Measurements from ENCODE around the gene TESK1. TPM values are rescaled to one million over a fixed set of nuclear protein-coding genes. Genes with fewer than 3 reads are reported as not detected.

The TESK1 gene
- polyA plus RNA-seq, 1 donor = 51.2 TPM

DNA sequence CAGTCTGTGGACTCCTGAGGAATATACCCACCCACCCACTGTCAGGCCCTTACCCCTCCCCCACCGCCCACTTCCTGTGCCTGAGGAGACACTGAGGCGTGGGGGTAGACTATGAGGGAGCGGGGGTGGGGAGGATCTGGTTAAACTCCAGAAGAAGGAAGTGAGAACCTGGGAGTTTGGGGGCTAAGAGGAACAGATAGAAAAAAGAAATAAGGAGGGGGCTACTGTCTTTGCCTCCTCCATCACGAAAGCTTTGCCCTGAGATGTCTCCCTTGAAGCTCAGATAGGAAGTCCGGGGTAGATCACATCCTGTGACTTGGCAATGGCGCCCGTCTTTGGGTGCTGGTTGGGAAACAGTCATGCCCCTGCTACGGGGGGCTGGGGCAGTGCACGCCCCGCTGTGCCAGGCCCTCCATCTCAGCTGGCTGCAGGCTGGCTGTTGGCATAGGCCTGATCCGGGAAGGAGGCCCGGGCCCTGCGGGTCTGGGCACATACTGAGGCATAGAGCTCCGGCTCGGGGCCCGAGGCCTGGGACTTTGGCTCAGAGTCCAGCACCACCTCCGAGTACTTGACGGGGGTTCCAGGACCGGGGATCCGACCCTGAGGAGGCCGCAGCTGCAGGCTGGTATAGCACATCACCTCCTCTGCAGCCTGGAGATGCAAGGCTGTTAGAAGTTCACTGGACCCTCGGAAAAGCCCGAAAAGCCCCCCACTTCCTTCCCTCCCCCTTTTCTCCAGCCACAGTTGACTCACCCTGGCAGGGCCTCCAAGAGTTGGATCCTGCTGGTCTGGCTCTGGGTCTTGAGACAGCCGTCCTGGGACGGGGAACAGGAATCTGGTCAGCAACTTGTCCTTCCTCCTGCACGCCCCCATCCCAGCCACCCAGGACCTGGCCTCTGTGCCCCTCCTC, 44.6 kb downstream of the TESK1 start:
- DNase-seq = no peak

DNA sequence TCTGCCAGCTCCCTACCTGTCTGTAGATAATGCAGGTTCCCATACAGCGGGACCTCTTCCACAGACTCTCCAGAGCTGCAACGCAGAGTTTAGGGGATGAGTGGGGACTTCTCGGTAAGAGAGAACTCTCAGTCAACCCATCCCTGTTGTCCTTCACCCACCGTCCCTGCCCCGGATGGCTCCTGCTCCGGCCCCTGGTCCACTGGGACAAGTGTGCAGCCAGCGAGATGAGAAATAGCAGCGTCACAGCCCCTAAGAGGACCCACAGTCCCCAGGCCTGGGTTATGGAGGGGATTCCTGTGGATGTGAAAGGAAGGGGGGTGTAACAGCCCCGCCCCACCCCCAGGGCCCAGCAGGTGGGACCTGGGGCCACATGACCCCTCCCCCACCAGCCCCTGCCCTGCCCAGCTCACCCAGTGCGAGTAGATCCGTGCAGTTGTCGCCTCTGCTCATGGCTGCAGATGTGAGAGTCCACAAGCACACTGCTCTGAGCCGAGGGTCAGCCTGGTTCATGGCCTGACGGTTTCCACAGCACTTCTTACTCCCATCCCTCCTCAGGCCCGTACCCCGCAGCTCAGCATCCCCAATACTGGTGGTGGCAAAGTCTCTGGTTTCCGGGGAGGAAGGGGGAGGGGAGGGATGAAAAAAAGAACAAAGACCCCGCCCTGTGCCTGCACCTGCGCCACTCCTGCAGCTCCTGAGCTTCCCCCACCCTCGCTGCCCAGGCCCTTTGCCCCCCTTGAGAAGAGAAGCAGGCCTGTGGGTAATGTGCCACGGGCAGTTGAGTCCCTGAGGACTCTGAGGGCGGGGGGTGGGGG, 45.5 kb downstream of the TESK1 start, which contains the start of gene SIT1:
Gene SIT1 (minus strand): TSS at position 591 of the 818 bp plus-strand sequence. CDS start 78 bp downstream, at position 513.
- no peak for DNase-seq

DNA sequence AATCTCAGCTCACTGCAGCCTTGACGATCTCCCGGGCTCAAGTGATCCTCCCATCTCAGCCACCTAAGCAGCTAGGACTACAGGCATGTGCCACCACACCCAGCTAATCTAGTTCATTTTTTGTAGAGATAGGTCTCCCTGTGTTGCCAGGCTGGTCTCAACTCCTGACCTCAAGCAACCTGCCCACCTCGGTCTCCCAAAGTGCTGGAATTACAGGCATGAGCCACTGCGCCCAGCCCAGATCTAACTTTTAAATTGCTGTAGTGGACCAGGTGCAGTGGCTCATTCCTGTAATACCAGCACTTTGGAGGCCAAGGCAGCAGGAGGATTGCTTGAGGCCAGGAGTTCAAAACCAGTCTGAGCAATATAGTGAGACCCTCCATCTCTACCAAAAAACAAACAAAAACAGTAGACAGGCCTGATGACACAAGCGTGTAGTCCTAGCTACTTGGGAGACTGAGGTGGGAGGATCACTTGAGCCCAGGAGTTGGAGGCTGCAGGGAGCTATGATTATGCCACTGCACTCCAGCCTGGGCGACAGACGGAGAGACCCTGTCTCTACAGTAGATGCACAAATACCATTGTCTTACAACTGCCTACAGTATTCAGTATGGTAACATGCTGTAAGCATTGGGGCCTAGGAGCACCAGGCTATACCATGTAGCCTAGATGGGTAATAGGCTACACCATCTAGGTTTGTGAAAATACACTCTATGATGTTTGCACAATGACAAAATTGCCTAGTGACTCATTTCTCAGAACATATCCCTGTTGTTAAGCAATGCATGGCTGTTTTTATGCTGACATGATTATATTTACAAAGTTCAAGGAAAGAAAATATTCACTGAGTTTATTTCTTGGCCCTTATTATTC, 47.1 kb downstream of the TESK1 start:
- DNase-seq = no peak

DNA sequence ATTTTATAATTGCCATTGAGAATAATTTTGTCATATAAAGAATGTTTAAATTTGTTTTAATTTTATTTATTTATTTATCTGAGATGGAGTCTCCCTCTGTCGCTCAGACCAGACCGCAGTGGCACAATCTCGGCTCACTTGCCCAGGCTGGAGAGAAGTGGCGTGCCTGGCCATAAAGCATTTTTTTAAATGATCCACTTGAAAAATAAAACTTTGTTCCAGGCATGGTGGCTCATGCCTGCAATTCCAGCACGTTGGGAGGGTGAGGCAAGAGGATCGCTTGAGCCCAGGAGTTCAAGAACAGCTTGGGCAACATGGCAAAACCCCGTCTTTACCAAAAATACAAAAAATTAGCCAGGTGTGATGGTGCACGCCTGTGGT, 47.8 kb downstream of the TESK1 start:
- DNase-seq = no peak

GRCh38 chr9:35653611-35654010, 48.5 kb downstream of the TESK1 start:
- no peak for DNase-seq

DNA sequence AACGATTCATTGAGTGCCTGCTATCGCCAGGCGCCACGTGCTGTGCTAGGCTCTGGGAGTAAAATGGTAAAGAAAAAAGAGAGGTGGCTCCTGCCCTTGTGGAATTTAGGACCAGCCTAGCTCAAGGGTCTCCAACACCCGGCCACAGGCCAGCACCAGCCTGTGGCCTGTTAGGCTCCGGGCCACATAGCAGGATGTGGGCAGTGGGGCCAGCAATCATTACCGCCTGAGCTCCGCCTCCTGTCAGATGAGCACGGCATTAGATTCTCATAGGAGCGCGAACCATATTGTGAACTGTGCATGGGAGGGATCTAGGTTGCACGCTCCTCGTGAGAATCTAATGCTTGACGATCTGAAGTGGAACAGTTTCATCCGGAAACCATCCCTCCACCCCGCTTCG, 51.3 kb downstream of the TESK1 start:
- no peak for DNase-seq

- DNase-seq = no peak
Measured at GRCh38 chr9:35656831-35657545, 51.9 kb downstream of the TESK1 start.

- DNase-seq = peak; percentile 98
Measured at GRCh38 chr9:35657546-35658136, 52.6 kb downstream of the TESK1 start, which contains the start of gene RMRP. TSS of gene RMRP (minus strand) at chr9:35658019.

DNA sequence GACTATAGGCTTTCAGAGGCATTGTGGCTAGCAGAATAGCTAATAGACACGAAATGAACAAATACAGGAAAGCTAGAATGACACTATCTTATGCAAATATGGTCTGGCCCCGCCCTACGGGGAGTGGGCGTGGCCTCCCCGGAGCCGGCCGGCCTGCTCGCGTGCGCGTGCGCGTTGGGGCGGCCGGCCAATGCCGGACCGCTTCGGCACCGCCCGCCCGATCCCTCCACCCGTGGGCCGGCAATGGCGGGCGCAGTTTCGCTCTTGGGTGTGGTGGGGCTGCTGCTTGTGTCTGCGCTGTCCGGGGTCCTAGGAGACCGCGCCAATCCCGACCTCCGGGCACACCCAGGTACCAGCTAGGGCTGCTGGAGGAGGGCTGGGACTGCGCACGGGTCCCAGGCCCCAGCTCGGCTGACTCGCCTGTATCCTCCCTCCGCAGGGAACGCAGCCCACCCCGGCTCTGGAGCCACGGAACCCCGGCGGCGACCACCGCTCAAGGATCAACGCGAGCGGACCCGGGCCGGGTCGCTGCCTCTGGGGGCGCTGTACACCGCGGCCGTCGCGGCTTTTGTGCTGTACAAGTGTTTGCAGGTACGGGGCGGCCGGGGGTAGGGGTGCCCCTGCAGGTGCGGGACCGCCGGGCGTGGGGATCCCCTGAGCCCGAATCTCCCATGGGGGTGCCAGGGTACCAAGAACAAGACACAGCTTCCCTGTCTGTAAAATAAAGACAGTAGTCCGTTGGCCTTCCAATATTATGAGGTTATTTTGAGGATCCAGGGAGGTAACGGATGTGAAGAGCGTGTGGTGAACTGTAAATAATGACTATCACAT, 53.3 kb downstream of the TESK1 start, which contains the start of gene CCDC107:
Gene CCDC107 (plus strand): TSS at position 156 of the 831 bp plus-strand sequence. CDS start 88 bp downstream, at position 244.
- DNase-seq = peak; percentile 93

DNA sequence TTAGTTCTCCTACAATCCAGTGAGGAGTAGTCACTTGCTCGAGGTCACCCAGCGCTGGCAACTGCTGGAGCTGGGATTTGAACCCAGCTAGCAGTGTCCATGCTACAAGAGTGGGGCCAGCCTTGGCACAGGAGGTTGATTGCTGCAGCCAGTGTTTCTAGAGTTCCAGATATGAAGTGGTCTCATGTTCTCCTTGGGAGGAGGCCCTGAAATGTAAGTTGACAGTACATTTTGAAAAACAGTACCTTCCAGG, 53.8 kb downstream of the TESK1 start:
- no peak for DNase-seq

DNA sequence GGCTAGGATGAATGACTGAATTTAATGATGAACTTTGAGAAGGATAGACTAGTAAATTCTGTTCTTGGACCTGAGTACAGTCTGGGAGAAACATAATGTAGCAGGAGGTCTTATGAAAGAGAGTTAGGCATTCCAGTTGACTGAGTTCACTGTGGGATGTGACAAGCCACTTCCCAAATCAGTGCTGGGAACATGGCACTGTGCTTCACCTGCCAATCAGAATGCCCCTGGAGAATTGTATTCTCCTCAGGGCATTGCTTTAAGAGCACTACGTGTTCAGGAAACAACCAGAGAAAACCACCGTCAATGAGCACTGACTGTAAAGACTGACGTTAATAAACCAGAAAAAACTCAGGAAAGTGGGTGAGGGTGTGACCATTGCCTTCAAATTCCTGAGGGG, 54.3 kb downstream of the TESK1 start:
- no peak for DNase-seq

Other genes starting within 250 kb of the TESK1 start
- gene RUSC2, start 115.2 kb upstream of the TESK1 start, polyA plus RNA-seq (ENCODE audit: insufficient read length) = 78.9 TPM
- 2.6 TPM for gene CD72, start 13.2 kb downstream of the TESK1 start, polyA plus RNA-seq (ENCODE audit: insufficient read length)
- gene SIT1, start 45.7 kb downstream of the TESK1 start, polyA plus RNA-seq (ENCODE audit: insufficient read length) = not detected
- gene RMRP, start 52.8 kb downstream of the TESK1 start, polyA plus RNA-seq (ENCODE audit: insufficient read length) = not detected
- gene CCDC107, start 53.0 kb downstream of the TESK1 start, polyA plus RNA-seq (ENCODE audit: insufficient read length) = 21.0 TPM
- 5.6 TPM for gene ARHGEF39, start 59.9 kb downstream of the TESK1 start, polyA plus RNA-seq (ENCODE audit: insufficient read length)
- gene CA9, start 68.7 kb downstream of the TESK1 start, polyA plus RNA-seq (ENCODE audit: insufficient read length) = 0.50 TPM
- 10,018 TPM for gene TPM2, start 84.7 kb downstream of the TESK1 start, polyA plus RNA-seq (ENCODE audit: insufficient read length)
- 117 TPM for gene TLN1, start 126.9 kb downstream of the TESK1 start, polyA plus RNA-seq (ENCODE audit: insufficient read length)
- gene CREB3, start 127.4 kb downstream of the TESK1 start, polyA plus RNA-seq (ENCODE audit: insufficient read length) = 25.6 TPM
- 62.5 TPM for gene GBA2, start 144.0 kb downstream of the TESK1 start, polyA plus RNA-seq (ENCODE audit: insufficient read length)
- 20.8 TPM for gene RGP1, start 144.0 kb downstream of the TESK1 start, polyA plus RNA-seq (ENCODE audit: insufficient read length)
- gene MSMP, start 149.0 kb downstream of the TESK1 start, polyA plus RNA-seq (ENCODE audit: insufficient read length) = not detected
- 20.4 TPM for gene NPR2, start 186.3 kb downstream of the TESK1 start, polyA plus RNA-seq (ENCODE audit: insufficient read length)
- gene SPAG8, start 207.0 kb downstream of the TESK1 start, polyA plus RNA-seq (ENCODE audit: insufficient read length) = 1.7 TPM
- gene HINT2, start 209.8 kb downstream of the TESK1 start, polyA plus RNA-seq (ENCODE audit: insufficient read length) = 30.4 TPM
- 0.35 TPM for gene FAM221B, start 223.5 kb downstream of the TESK1 start, polyA plus RNA-seq (ENCODE audit: insufficient read length)
- gene TMEM8B, start 224.0 kb downstream of the TESK1 start, polyA plus RNA-seq (ENCODE audit: insufficient read length) = 26.9 TPM